IMR-90 (cell line): ENCODE measurements around the gene CTSH. TPM values are rescaled to one million over a fixed set of nuclear protein-coding genes. Genes with fewer than 3 reads are reported as not detected.

Experiments used
- ATAC-seq: fragments of 200-7000 bp; cut with Tn5 transposase; 2 replicates; pipeline ENCODE4 v1.9.1; 2020; ENCODE audit warnings: low read depth, mild to moderate bottlenecking, moderate library complexity
- Bru-seq: library from RNA; stranded (reverse); fragments of 400-500 nt; gene quantifications from one replicate; lab custom pipeline; 2021; lab: Mats Ljungman, UMichigan
- BruChase-seq, 2 experiments: library from RNA; stranded (reverse); fragments of 400-500 nt; gene quantifications; one replicate each; lab custom pipeline; 2021; lab: Mats Ljungman, UMichigan
- BruUV-seq: library from RNA; stranded (reverse); fragments of 400-500 nt; replicated peaks from 2 replicates; lab custom pipeline; 2021; lab: Mats Ljungman, UMichigan
- CTCF ChIA-PET: fragments of 300-600 bp; formaldehyde crosslinking; extraction: SDS; loops from one replicate; lab custom pipeline; 2021; ENCODE audit warnings: antibody characterized with exemption; lab: Yijun Ruan, JAX
- POLR2A ChIA-PET: fragments of 300-600 bp; sonication (Branson Sonifier 250); formaldehyde crosslinking; loops from one replicate; lab custom pipeline; 2022; ENCODE audit warnings: antibody characterized with exemption; ENCODE audit not compliant: unreplicated experiment; lab: Charles Lee
- DNase-seq: peaks from one replicate; pipeline ENCODE4 v3.0.0; 2013
- H2AFZ ChIP-seq: replicated peaks from 2 replicates; pipeline ENCODE3; 2013; ENCODE audit warnings: low read length, mild to moderate bottlenecking; ENCODE audit not compliant: poor library complexity
- H2AK5ac ChIP-seq: 2 replicates; pipeline ENCODE4 v1.6.1; 2013; ENCODE audit warnings: low read depth, low read length, inconsistent platforms
- H2AK9ac ChIP-seq: replicated peaks from 2 replicates; pipeline ENCODE3; 2013; ENCODE audit warnings: mild to moderate bottlenecking, low read depth, low read length, moderate library complexity; ENCODE audit not compliant: poor library complexity
- H2BK120ac ChIP-seq: 2 replicates; pipeline ENCODE4 v1.6.1; 2013; ENCODE audit warnings: low read depth, low read length, inconsistent platforms
- H2BK15ac ChIP-seq: 3 replicates; pipeline ENCODE4 v1.6.1; 2013; ENCODE audit warnings: low read depth, low read length, inconsistent platforms
- H2BK20ac ChIP-seq: 2 replicates; pipeline ENCODE4 v1.6.1; 2013; ENCODE audit warnings: low read depth, mild to moderate bottlenecking, inconsistent platforms, low read length, moderate library complexity
- H2BK5ac ChIP-seq: 2 replicates; pipeline ENCODE4 v1.6.1; 2013; ENCODE audit warnings: mild to moderate bottlenecking, low read depth, low read length, inconsistent platforms; ENCODE audit not compliant: poor library complexity, severe bottlenecking
- H3K14ac ChIP-seq: replicated peaks from 2 replicates; pipeline ENCODE4 v1.6.1; 2013; ENCODE audit warnings: low read depth, low read length, inconsistent platforms
- H3K18ac ChIP-seq: 2 replicates; pipeline ENCODE4 v1.6.1; 2013; ENCODE audit warnings: low read depth, low read length, control low read depth
- H3K23ac ChIP-seq: 2 replicates; pipeline ENCODE4 v1.6.1; 2013; ENCODE audit warnings: low read depth, low read length, inconsistent platforms
- H3K27ac ChIP-seq: 2 replicates; pipeline ENCODE4 v1.5.1; 2013; ENCODE audit warnings: mild to moderate bottlenecking, control low read depth, low read length; ENCODE audit not compliant: insufficient read depth
- H3K27me3 ChIP-seq: 2 replicates; pipeline ENCODE4 v1.6.1; 2013; ENCODE audit warnings: low read length; ENCODE audit not compliant: control insufficient read depth, insufficient read depth
- H3K36me3 ChIP-seq: 2 replicates; pipeline ENCODE4 v1.6.1; 2013; ENCODE audit warnings: low read length, mixed read lengths; ENCODE audit not compliant: control insufficient read depth, insufficient read depth
- H3K4ac ChIP-seq: 2 replicates; pipeline ENCODE4 v1.6.1; 2013; ENCODE audit warnings: low read depth, low read length, inconsistent platforms
- H3K4me1 ChIP-seq: 2 replicates; pipeline ENCODE4 v1.6.1; 2013; ENCODE audit warnings: low read length, mixed read lengths; ENCODE audit not compliant: control insufficient read depth, insufficient read depth
- H3K4me2 ChIP-seq: 2 replicates; pipeline ENCODE4 v1.6.1; 2013; ENCODE audit warnings: low read depth, mild to moderate bottlenecking, control low read depth, low read length, moderate library complexity
- H3K4me3 ChIP-seq: 2 replicates; pipeline ENCODE4 v1.5.1; 2013; ENCODE audit warnings: low read depth, mild to moderate bottlenecking, control low read depth, low read length, moderate library complexity; ENCODE audit not compliant: insufficient read depth
- H3K56ac ChIP-seq: 2 replicates; pipeline ENCODE4 v1.6.1; 2013; ENCODE audit warnings: low read length, inconsistent platforms; ENCODE audit not compliant: insufficient read depth; ENCODE audit errors: extremely low read depth
- H3K79me1 ChIP-seq, 2 experiments: 2 replicates each; pipeline ENCODE4 v1.6.1; 2013; ENCODE audit warnings: low read length in 2 of 2, inconsistent platforms in 1 of 2, low read depth in 1 of 2
- H3K9ac ChIP-seq: 2 replicates; pipeline ENCODE4 v1.6.1; 2013; ENCODE audit warnings: low read depth, low read length, control low read depth
- H3K9me1 ChIP-seq: 2 replicates; pipeline ENCODE4 v1.6.1; 2013; ENCODE audit warnings: low read length, inconsistent platforms; ENCODE audit not compliant: insufficient read depth
- H3K9me3 ChIP-seq: 2 replicates; pipeline ENCODE4 v1.6.1; 2013; ENCODE audit warnings: low read length; ENCODE audit not compliant: control insufficient read depth, insufficient read depth
- H4K20me1 ChIP-seq: 2 replicates; pipeline ENCODE4 v1.6.1; 2013; ENCODE audit warnings: low read length, inconsistent platforms; ENCODE audit not compliant: insufficient read depth
- H4K5ac ChIP-seq: 2 replicates; pipeline ENCODE4 v1.6.1; 2013; ENCODE audit warnings: mild to moderate bottlenecking, low read depth, low read length, control low read depth
- H4K8ac ChIP-seq, 2 experiments: 2 replicates each; pipeline ENCODE4 v1.6.1; 2013; ENCODE audit warnings: low read depth in 2 of 2, low read length in 2 of 2, control low read depth in 1 of 2, inconsistent platforms in 1 of 2
- H4K91ac ChIP-seq: 2 replicates; pipeline ENCODE4 v1.6.1; 2013; ENCODE audit warnings: low read depth, low read length, inconsistent platforms; ENCODE audit not compliant: insufficient read depth
- BHLHE40 ChIP-seq: fragments of 150-350 bp; IDR thresholded peaks from 2 replicates; pipeline ENCODE4 v1.6.1; 2016; ENCODE audit warnings: mild to moderate bottlenecking, low read depth, low read length
- CEBPB ChIP-seq: IDR thresholded peaks from 2 replicates; pipeline ENCODE4 v1.6.1; 2012; ENCODE audit warnings: low read depth, low read length, improper control_type of control experiment
- MAZ ChIP-seq: IDR thresholded peaks from 2 replicates; pipeline ENCODE4 v1.6.1; 2012; ENCODE audit warnings: low read depth, mild to moderate bottlenecking, low read length, improper control_type of control experiment, moderate library complexity, borderline replicate concordance
- NFE2L2 ChIP-seq: fragments of 150-350 bp; IDR thresholded peaks from 2 replicates; pipeline ENCODE4 v1.6.1; 2016; ENCODE audit warnings: low read depth, mild to moderate bottlenecking, low read length
- RFX5 ChIP-seq: IDR thresholded peaks from 2 replicates; pipeline ENCODE4 v1.8.0; 2012; ENCODE audit warnings: low read depth, mild to moderate bottlenecking, low read length, moderate library complexity
- WGBS, 2 experiments: methylation state at CpG; one replicate each; pipeline versions ENCODE4 v1.1.5 to v1.1.7; 2013; ENCODE audit warnings: missing lambda C conversion rate in 2 of 2; ENCODE audit not compliant: insufficient read length in 1 of 2; ENCODE audit errors: extremely low coverage in 2 of 2; 5-methylcytosine and 5-hydroxymethylcytosine counted together
- dilution Hi-C: fragments of 300-500 bp; cut with HindIII; formaldehyde crosslinking; loops from one replicate; pipeline ENCODE4 v1.14.3; 2018; ENCODE audit warnings: low sequenced_read_pairs; ENCODE audit not compliant: unreplicated experiment
- in situ Hi-C: fragments of 300-500 bp; cut with MboI; formaldehyde crosslinking; loops from 3 replicates; pipeline ENCODE4 v1.14.3; 2019; ENCODE audit warnings: low sequenced_read_pairs, inconsistent platforms, mixed read lengths
- intact Hi-C: fragments of 100-400 bp; cut with micrococcal nuclease; formaldehyde crosslinking; loops from 2 replicates; pipeline ENCODE4 v1.10.0; 2022
- long read RNA-seq: library from polyadenylated mRNA; unstranded; transcript quantifications from one replicate; pipeline ENCODE4 v2.0.0, GENCODE V29; 2021; ENCODE audit not compliant: unreplicated experiment
- polyA plus RNA-seq, 3 experiments: library from polyadenylated mRNA; depleted of rRNA; stranded (reverse); fragments of >200 nt; gene quantifications; 2 replicates each; pipeline ENCODE4 v1.2.3, GENCODE V29; 2012; ENCODE audit warnings: low replicate concordance in 1 of 3
- total RNA-seq: library from RNA; depleted of rRNA; stranded (reverse); fragments of >200 nt; gene quantifications from 2 replicates; pipeline ENCODE4 v1.2.3, GENCODE V29; 2012; rRNA removed
- TF ChIP-seq, protein P1 (sequence below): fragments of 150-350 bp; IDR thresholded peaks from 2 replicates; pipeline ENCODE4 v1.6.1; 2016; ENCODE audit warnings: low read depth, mild to moderate bottlenecking, low read length, moderate library complexity, borderline replicate concordance

Gene CTSH, protein sequence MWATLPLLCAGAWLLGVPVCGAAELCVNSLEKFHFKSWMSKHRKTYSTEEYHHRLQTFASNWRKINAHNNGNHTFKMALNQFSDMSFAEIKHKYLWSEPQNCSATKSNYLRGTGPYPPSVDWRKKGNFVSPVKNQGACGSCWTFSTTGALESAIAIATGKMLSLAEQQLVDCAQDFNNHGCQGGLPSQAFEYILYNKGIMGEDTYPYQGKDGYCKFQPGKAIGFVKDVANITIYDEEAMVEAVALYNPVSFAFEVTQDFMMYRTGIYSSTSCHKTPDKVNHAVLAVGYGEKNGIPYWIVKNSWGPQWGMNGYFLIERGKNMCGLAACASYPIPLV
- 5.6 and 11.7 TPM in 2 replicates for total RNA-seq
- polyA plus RNA-seq (2012; rRNA removed) = 13.9 and 18.4 TPM in 2 replicates
- 7.8 and 8.4 TPM in 2 replicates for polyA plus RNA-seq (2012; cell fraction: cytosol; rRNA removed)
- polyA plus RNA-seq (2012; cell fraction: nucleus; rRNA removed; ENCODE audit: low replicate concordance) = 8.4 and 13.5 TPM in 2 replicates
- Bru-seq, nascent RNA = percentile 14 among the genes with signal in this experiment
- percentile 13 among the genes with signal in this experiment for BruChase-seq, experiment 1, labeled RNA remaining after a 6-hour chase
- percentile 16 among the genes with signal in this experiment for BruChase-seq, experiment 2, labeled RNA remaining after a 2-hour chase
- long read RNA-seq, partial matches to known transcripts = 0 of 5 reads
- long read RNA-seq, other reads (novel, unspliced or antisense) = 2 of 5 reads

DNA sequence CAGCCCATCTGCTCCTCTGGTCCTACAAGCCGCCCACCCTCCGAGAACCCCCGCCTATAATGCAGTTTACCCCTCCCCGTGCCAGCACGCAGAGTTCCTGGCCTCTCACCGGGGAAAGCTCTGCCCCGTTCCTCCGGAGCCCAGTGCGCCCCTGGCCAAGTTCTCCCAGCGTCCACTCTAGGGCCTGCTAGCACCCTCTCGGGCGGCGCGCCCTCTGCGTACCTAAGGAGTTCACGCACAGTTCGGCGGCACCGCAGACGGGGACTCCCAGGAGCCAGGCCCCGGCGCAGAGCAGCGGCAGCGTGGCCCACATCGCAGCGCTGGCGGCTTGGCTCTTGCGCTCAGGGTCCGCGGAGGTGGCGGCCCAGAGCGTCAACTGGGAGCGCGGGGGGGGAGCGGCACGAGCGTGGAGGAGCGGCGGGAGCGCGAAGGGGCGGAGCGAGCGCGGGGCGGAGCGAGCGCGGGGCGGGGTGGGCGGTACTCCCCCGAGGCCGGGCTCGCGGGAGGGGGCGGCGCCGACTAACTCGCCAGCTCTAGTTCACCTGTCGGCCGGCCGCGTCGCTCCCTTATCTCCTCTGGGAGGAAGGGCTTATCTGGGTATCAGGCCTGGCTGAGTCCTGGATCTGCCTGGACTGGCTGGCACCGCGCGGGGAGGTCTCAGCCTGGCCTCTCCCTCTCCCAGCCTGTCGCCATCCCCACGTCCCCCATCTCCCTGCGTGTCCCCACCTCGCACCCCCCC, at the start of gene CTSH:
Gene CTSH (minus strand): TSS at position 378 of the 739 bp plus-strand sequence. CDS start 65 bp downstream, at position 313.
- no peak within 1 kb of the TSS for H3K27ac ChIP-seq
- WGBS, 2 experiments = 11% methylated on average over 9 of the region's 71 CpGs; no CpG with 5 or more reads in 1 of the 2 experiments
- H3K4me2 ChIP-seq = peak within 1 kb of the TSS; percentile 97
- in situ Hi-C loops = no loop called here
- peak within 1 kb of the TSS; percentile 11 for H3K9ac ChIP-seq
- ChIA-PET POLR2A (interaction anchor here (0.6 kb wide), 1 partner anchor 10 kb away, joined by 3 read pairs; no protein-coding TSS in a partner anchor), CTCF (interaction anchor here (0.5 kb wide), 1 partner anchor 401 kb away, joined by 3 read pairs; no protein-coding TSS in a partner anchor)
- dilution Hi-C loops = no loop called here
- no peaks in the 10 kb centered on the region for H3K9me3 ChIP-seq
- H3K9me1 ChIP-seq = peaks cover 1% of the 10 kb centered on the region; the same call in 1 of the 2 replicates
- ATAC-seq (peak; percentile 98), DNase-seq (peak; percentile 17)
- peak within 1 kb of the TSS; percentile 47; the same call in 1 of the 2 replicates for H4K91ac ChIP-seq
- H2AK9ac ChIP-seq = peak within 1 kb of the TSS; percentile 81
- no peak within 1 kb of the TSS for H4K8ac ChIP-seq
- no peaks in the 10 kb centered on the region for H4K20me1 ChIP-seq
- BruUV-seq = no TSS peak
- peak within 1 kb of the TSS; percentile 98 for H2AFZ ChIP-seq
- 0 out of 2 replicates have a peak within 1 kb of the TSS, but pooled peaks have one; percentile 60 for H2BK120ac ChIP-seq
- intact Hi-C loops = no loop called here
- no peak within 1 kb of the TSS for H3K56ac ChIP-seq
- H2BK5ac ChIP-seq = no peak within 1 kb of the TSS
- H2AK5ac ChIP-seq = no peak within 1 kb of the TSS; the same call in 1 of the 2 replicates
- H3K4me3 ChIP-seq = peak within 1 kb of the TSS; percentile 48
- no peak within 1 kb of the TSS for H3K23ac ChIP-seq
- peaks cover 2% of the 10 kb centered on the region; the same call in 1 of the 2 replicates for H3K4me1 ChIP-seq
- H3K36me3 ChIP-seq = no peaks in the 10 kb centered on the region
- H3K14ac ChIP-seq = no peak within 1 kb of the TSS; the same call in 1 of the 2 replicates
- H2BK15ac ChIP-seq = no peak within 1 kb of the TSS
- no peak within 1 kb of the TSS for H2BK20ac ChIP-seq
- peaks cover 37% of the 10 kb centered on the region for H3K27me3 ChIP-seq
- TF ChIP-seq MAZ (peak; percentile 57; the same call in 1 of the 2 replicates), CEBPB (no peak), BHLHE40 (peak; percentile 78), RFX5 (no peak), NFE2L2 (no peak)
- TF ChIP-seq, protein P1, sequence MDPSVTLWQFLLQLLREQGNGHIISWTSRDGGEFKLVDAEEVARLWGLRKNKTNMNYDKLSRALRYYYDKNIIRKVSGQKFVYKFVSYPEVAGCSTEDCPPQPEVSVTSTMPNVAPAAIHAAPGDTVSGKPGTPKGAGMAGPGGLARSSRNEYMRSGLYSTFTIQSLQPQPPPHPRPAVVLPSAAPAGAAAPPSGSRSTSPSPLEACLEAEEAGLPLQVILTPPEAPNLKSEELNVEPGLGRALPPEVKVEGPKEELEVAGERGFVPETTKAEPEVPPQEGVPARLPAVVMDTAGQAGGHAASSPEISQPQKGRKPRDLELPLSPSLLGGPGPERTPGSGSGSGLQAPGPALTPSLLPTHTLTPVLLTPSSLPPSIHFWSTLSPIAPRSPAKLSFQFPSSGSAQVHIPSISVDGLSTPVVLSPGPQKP = no peak
- H4K5ac ChIP-seq = no peak within 1 kb of the TSS
- H3K79me1 ChIP-seq = no peaks in the 10 kb centered on the region
- H3K4ac ChIP-seq = 0 out of 2 replicates have a peak within 1 kb of the TSS, but pooled peaks have one; percentile 45
- no peak within 1 kb of the TSS for H3K18ac ChIP-seq
